ENCODE data around the gene HOXD11.

DNA sequence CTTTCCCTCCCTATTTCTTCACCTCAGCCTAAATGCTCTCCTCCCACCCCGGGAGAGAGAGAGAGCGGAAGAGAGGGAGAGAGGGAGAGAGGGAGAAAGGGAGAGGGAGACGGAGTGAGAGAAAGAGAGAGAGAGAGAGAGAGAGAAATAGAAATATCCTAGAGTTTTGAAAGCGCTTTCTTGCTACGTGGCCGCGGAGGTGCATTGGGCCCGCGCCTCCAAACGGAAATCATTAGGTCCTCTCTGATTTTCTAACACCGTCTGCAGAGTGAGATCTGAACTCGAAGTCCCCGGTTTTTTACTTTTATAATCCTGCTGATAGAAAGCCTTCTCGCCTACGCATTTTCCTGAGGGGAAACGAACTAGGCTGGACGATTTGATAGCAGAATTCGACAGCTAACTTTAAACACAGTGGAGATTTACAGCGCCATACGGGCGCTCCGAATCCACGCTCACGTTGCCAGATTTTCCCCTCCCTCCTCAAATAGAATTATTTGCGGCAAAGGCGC lies 22.4 kb upstream of the HOXD11 start:
- TF ChIP-seq POLR2A (IDR thresholded peaks at IDR 0.05) (no peak), EP300 (IDR thresholded peaks at IDR 0.05) (no peak)
- TF ChIP-seq, protein P1, sequence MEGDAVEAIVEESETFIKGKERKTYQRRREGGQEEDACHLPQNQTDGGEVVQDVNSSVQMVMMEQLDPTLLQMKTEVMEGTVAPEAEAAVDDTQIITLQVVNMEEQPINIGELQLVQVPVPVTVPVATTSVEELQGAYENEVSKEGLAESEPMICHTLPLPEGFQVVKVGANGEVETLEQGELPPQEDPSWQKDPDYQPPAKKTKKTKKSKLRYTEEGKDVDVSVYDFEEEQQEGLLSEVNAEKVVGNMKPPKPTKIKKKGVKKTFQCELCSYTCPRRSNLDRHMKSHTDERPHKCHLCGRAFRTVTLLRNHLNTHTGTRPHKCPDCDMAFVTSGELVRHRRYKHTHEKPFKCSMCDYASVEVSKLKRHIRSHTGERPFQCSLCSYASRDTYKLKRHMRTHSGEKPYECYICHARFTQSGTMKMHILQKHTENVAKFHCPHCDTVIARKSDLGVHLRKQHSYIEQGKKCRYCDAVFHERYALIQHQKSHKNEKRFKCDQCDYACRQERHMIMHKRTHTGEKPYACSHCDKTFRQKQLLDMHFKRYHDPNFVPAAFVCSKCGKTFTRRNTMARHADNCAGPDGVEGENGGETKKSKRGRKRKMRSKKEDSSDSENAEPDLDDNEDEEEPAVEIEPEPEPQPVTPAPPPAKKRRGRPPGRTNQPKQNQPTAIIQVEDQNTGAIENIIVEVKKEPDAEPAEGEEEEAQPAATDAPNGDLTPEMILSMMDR (IDR thresholded peaks at IDR 0.05) = no peak

All from upper lobe of left lung (tissue), 4 donors.